Measurements from ENCODE around the gene GPR132. TPM values are rescaled to one million over a fixed set of nuclear protein-coding genes. Genes with fewer than 3 reads are reported as not detected.

Gene GPR132
- total RNA-seq, 3 donors from 2014 or later: 1.3 to 2.9 (median 1.8) TPM

- Histone ChIP-seq H3K4me3 (no peak overlapping the region), H3K36me3 (no peaks in the 10 kb centered on the region), H3K4me1 (peaks cover 5 to 16% of the 10 kb centered on the region in 2 donors), H3K27ac (no peak overlapping the region), H3K9me3 (no peaks in the 10 kb centered on the region), H3K27me3 (no peaks in the 10 kb centered on the region)
- TF ChIP-seq CTCF (IDR thresholded peaks at IDR 0.05) (no peak), POLR2AphosphoS5 (IDR thresholded peaks at IDR 0.05) (no peak), POLR2A (IDR thresholded peaks at IDR 0.05) (no peak)
- no peak for DNase-seq (ENCODE audit: low spot score in 2 of 2)
- intact Hi-C loops (cut with DNase I; ENCODE audit: low total_unique reads): no loop called here
Measured at GRCh38 chr14:105015905-105016304, 49.3 kb downstream of the GPR132 start.

DNA sequence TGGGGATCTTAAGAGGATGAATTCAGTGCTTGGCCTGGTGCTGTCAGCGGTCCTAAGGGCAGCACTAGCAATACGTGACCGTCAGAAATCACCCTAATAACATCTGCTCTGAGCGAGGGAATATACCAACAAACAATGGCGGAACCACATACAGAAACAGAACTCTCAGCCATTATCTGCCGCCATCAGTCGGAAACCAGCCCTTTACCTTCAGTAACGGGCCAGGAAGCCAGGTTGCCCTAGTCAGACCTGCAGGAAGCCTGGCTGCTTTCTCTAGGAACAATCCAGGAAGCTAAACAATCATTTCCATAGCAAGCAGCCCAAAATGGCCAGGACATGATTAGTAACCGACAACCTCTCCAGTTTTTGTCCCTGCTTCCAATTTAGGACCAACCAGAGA, 50.0 kb downstream of the GPR132 start:
- Histone ChIP-seq H3K4me3 (no peak overlapping the region), H3K36me3 (no peaks in the 10 kb centered on the region), H3K27me3 (no peaks in the 10 kb centered on the region), H3K4me1 (peaks cover 5 to 16% of the 10 kb centered on the region in 2 donors), H3K27ac (no peak overlapping the region), H3K9me3 (no peaks in the 10 kb centered on the region)
- no peak for DNase-seq (ENCODE audit: low spot score in 2 of 2)
- intact Hi-C loops (cut with DNase I; ENCODE audit: low total_unique reads): no loop called here
- TF ChIP-seq POLR2A (IDR thresholded peaks at IDR 0.05) (no peak), CTCF (IDR thresholded peaks at IDR 0.05) (no peak), POLR2AphosphoS5 (IDR thresholded peaks at IDR 0.05) (no peak)

GRCh38 chr14:105014631-105015030, 50.6 kb downstream of the GPR132 start:
- Histone ChIP-seq H3K27ac (no peak overlapping the region), H3K36me3 (no peaks in the 10 kb centered on the region), H3K4me3 (no peak overlapping the region), H3K4me1 (peaks cover 5 to 10% of the 10 kb centered on the region in 2 donors), H3K27me3 (no peaks in the 10 kb centered on the region), H3K9me3 (no peaks in the 10 kb centered on the region)
- no peak for TF ChIP-seq POLR2AphosphoS5 (IDR thresholded peaks at IDR 0.05)
- TF ChIP-seq CTCF (IDR thresholded peaks at IDR 0.05): no peak
- no peak for TF ChIP-seq POLR2A (IDR thresholded peaks at IDR 0.05)
- no peak for DNase-seq (ENCODE audit: low spot score in 2 of 2)
- intact Hi-C loops (cut with DNase I; ENCODE audit: low total_unique reads): no loop called here

DNA sequence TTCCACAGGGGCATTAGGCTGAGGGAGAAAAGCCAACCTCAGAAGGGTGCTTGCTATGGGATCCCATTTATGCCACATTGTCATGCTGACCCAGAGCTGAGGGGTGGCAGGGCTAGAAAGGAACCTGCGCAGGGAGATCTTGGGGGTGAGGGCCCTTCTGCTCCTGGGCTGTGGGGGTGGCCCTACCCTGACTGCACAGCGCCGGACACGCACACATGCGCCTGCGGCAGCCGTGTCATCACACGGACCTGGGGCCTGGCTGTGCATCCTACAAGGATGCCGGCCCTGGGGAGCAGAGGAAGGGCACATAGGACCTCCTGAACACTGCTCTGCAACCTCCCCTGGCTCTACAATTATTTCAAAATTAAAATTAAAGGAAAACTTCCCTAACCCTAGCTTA, 51.2 kb downstream of the GPR132 start:
- TF ChIP-seq CTCF (IDR thresholded peaks at IDR 0.05) (no peak), POLR2A (IDR thresholded peaks at IDR 0.05) (no peak)
- Histone ChIP-seq H3K36me3 (no peaks in the 10 kb centered on the region), H3K27me3 (no peaks in the 10 kb centered on the region), H3K27ac (no peak overlapping the region), H3K4me1 (peaks cover 2 to 7% of the 10 kb centered on the region in 2 donors), H3K9me3 (no peaks in the 10 kb centered on the region), H3K4me3 (no peak overlapping the region)
- no peak for DNase-seq (ENCODE audit: low spot score in 2 of 2)
- intact Hi-C loops (cut with DNase I; ENCODE audit: low total_unique reads): no loop called here

- Histone ChIP-seq H3K4me1 (peaks cover 0 to 7% of the 10 kb centered on the region in 2 donors), H3K27ac (no peak overlapping the region), H3K9me3 (no peaks in the 10 kb centered on the region), H3K36me3 (no peaks in the 10 kb centered on the region), H3K27me3 (no peaks in the 10 kb centered on the region), H3K4me3 (no peak overlapping the region)
- DNase-seq (ENCODE audit: low spot score in 2 of 2): no peak
- TF ChIP-seq CTCF (IDR thresholded peaks at IDR 0.05): no peak
- intact Hi-C loops (cut with DNase I; ENCODE audit: low total_unique reads): no loop called here
Measured at GRCh38 chr14:105013150-105013785, 52.0 kb downstream of the GPR132 start.

All from breast epithelium (tissue), 4 donors.